HepG2 (cell line): ENCODE measurements around the gene ZBTB46. TPM values are rescaled to one million over a fixed set of nuclear protein-coding genes. Genes with fewer than 3 reads are reported as not detected.

Source experiments
- IRF2 ChIP-seq: IDR thresholded peaks from 2 replicates; pipeline ENCODE4 v1.6.1; 2018; ENCODE audit warnings: missing genetic modification reagents, missing compliant biosample characterization
- MBNL3 ChIP-seq: fragments of 250-450 bp; sonication (Bioruptor Pico); conservative IDR thresholded peaks from 2 replicates; pipeline ENCODE4 v1.8.0; 2022; ENCODE audit warnings: mild to moderate bottlenecking, inconsistent platforms
- NAIF1 ChIP-seq: sonication (generic); formaldehyde crosslinking; IDR thresholded peaks from 2 replicates; pipeline ENCODE4 v1.5.0; 2020; ENCODE audit warnings: mild to moderate bottlenecking, missing genetic modification reagents, borderline replicate concordance
- NBN ChIP-seq: fragments of 450-650 bp; conservative IDR thresholded peaks from 2 replicates; pipeline ENCODE4 v1.6.1; 2017
- NFAT5 ChIP-seq: sonication (generic); formaldehyde crosslinking; IDR thresholded peaks from 2 replicates; pipeline ENCODE4 v1.4.0; 2020; ENCODE audit warnings: missing genetic modification reagents
- NFE2L1 ChIP-seq: sonication (generic); formaldehyde crosslinking; IDR thresholded peaks from 2 replicates; pipeline ENCODE4 v1.4.0; 2020; ENCODE audit warnings: missing genetic modification reagents, mild to moderate bottlenecking, borderline replicate concordance
- SP140L ChIP-seq: sonication (generic); formaldehyde crosslinking; IDR thresholded peaks from 2 replicates; pipeline ENCODE4 v1.4.0; 2020; ENCODE audit warnings: missing genetic modification reagents, borderline replicate concordance
- TRIM24 ChIP-seq: sonication (generic); formaldehyde crosslinking; IDR thresholded peaks from 2 replicates; pipeline ENCODE4 v1.8.0; 2022; ENCODE audit warnings: mild to moderate bottlenecking, missing genetic modification reagents
- XRCC5 ChIP-seq: fragments of 200-400 bp; formaldehyde crosslinking; optimal IDR thresholded peaks from 2 replicates; pipeline ENCODE3; 2017; ENCODE audit warnings: mild to moderate bottlenecking, low read length
- ZBTB20 ChIP-seq: sonication (generic); formaldehyde crosslinking; IDR thresholded peaks from 2 replicates; pipeline ENCODE4 v1.8.1; 2023; ENCODE audit warnings: missing genetic modification reagents, low read depth, mild to moderate bottlenecking, borderline replicate concordance
- ZBTB43 ChIP-seq: sonication (generic); formaldehyde crosslinking; conservative IDR thresholded peaks from 2 replicates; pipeline ENCODE4 v1.4.0; 2020; ENCODE audit warnings: missing genetic modification reagents
- ZIK1 ChIP-seq: sonication (generic); formaldehyde crosslinking; IDR thresholded peaks from 2 replicates; pipeline ENCODE4 v1.5.0; 2020; ENCODE audit warnings: mild to moderate bottlenecking, low read depth, missing genetic modification reagents, borderline replicate concordance
- polyA plus RNA-seq, 8 experiments: library from polyadenylated mRNA; depleted of rRNA in 3 of 8; stranded (reverse) in 7 of 8; unstranded in 1 of 8; fragments of >200 nt; fragmentation: Illumina TruSeq in 4 of 8; extraction: Trizol in 4 of 8; gene quantifications; 2 replicates each; pipeline versions ENCODE4 v1.2.1 to v1.2.3, GENCODE V29; 2011 to 2016; ENCODE audit warnings: low read depth in 4 of 8, missing spikeins in 1 of 8, mixed read lengths in 1 of 8; ENCODE audit not compliant: insufficient read depth in 1 of 8
- total RNA-seq, 5 experiments: library from RNA; depleted of rRNA; stranded (reverse); fragments of >200 nt; fragmentation: Illumina TruSeq; extraction: Trizol; gene quantifications; 2 replicates each; pipeline ENCODE4 v1.2.3, GENCODE V29; 2016; ENCODE audit warnings: low read depth in 1 of 5
- TF ChIP-seq, protein P1 (sequence below): sonication (generic); formaldehyde crosslinking; IDR thresholded peaks from 2 replicates; pipeline ENCODE4 v1.8.0; 2022; ENCODE audit warnings: missing genetic modification reagents, mild to moderate bottlenecking, inconsistent platforms, borderline replicate concordance
- TF ChIP-seq, protein P2 (sequence below): sonication (generic); formaldehyde crosslinking; IDR thresholded peaks from 2 replicates; pipeline ENCODE4 v1.4.0; 2020; ENCODE audit warnings: missing genetic modification reagents
- TF ChIP-seq, protein P3 (sequence below): sonication (generic); formaldehyde crosslinking; IDR thresholded peaks from 2 replicates; pipeline ENCODE4 v1.5.1; 2020; ENCODE audit warnings: mild to moderate bottlenecking, moderate library complexity, missing genetic modification reagents
- TF ChIP-seq, protein P4 (sequence below): sonication (generic); formaldehyde crosslinking; IDR thresholded peaks from 2 replicates; pipeline ENCODE4 v1.5.1; 2020; ENCODE audit warnings: mild to moderate bottlenecking, missing genetic modification reagents, moderate library complexity

The ZBTB46 gene
- total and polyA plus RNA-seq, 2 of the 13 experiments (the other 11 are each of a cell fraction or from before 2014, with no cell fraction given): 1.6 to 13.5 TPM

- TF ChIP-seq ZBTB43 (CRISPR knock-in tag) (no peak; the same call in 1 of the 2 replicates), TRIM24 (CRISPR knock-in tag) (no peak), ZIK1 (0 out of 2 replicates have a peak, but pooled peaks have one; percentile 74), ZBTB20 (CRISPR knock-in tag) (peak; percentile 74), MBNL3 (CRISPR knock-in tag) (no peak), NFAT5 (CRISPR knock-in tag) (no peak; the same call in 1 of the 2 replicates), SP140L (CRISPR knock-in tag) (no peak), XRCC5 (peak; percentile 93), NAIF1 (CRISPR knock-in tag) (peak; percentile 93), NBN (no peak), IRF2 (CRISPR knock-in tag) (peak; percentile 56), NFE2L1 (CRISPR knock-in tag) (no peak)
- TF ChIP-seq, protein P1, sequence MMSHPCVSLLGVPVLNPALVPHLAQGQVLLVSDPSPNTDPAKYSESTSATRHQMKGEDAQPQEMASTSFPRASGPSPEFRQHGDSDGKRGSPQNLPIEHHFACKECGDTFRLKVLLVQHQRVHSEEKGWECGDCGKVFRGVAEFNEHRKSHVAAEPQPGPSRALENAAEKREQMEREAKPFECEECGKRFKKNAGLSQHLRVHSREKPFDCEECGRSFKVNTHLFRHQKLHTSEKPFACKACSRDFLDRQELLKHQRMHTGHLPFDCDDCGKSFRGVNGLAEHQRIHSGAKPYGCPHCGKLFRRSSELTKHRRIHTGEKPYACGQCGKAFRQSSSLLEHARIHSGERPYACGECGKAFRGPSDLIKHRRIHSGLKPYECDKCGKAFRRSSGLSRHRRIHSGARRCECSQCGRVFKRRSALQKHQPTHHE (CRISPR knock-in tag): no peak
- TF ChIP-seq, protein P2, sequence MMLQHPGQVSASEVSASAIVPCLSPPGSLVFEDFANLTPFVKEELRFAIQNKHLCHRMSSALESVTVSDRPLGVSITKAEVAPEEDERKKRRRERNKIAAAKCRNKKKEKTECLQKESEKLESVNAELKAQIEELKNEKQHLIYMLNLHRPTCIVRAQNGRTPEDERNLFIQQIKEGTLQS: peak; percentile 18; the same call in 1 of the 2 replicates
- TF ChIP-seq, protein P3, sequence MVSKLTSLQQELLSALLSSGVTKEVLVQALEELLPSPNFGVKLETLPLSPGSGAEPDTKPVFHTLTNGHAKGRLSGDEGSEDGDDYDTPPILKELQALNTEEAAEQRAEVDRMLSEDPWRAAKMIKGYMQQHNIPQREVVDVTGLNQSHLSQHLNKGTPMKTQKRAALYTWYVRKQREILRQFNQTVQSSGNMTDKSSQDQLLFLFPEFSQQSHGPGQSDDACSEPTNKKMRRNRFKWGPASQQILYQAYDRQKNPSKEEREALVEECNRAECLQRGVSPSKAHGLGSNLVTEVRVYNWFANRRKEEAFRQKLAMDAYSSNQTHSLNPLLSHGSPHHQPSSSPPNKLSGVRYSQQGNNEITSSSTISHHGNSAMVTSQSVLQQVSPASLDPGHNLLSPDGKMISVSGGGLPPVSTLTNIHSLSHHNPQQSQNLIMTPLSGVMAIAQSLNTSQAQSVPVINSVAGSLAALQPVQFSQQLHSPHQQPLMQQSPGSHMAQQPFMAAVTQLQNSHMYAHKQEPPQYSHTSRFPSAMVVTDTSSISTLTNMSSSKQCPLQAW: no peak
- TF ChIP-seq, protein P4, sequence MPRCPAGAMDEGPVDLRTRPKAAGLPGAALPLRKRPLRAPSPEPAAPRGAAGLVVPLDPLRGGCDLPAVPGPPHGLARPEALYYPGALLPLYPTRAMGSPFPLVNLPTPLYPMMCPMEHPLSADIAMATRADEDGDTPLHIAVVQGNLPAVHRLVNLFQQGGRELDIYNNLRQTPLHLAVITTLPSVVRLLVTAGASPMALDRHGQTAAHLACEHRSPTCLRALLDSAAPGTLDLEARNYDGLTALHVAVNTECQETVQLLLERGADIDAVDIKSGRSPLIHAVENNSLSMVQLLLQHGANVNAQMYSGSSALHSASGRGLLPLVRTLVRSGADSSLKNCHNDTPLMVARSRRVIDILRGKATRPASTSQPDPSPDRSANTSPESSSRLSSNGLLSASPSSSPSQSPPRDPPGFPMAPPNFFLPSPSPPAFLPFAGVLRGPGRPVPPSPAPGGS (CRISPR knock-in tag): peak; percentile 91
Measured at GRCh38 chr20:63863798-63864544, 32.9 kb upstream of the ZBTB46 start (continued).
